Activated CD4-positive, CD25-positive, alpha-beta regulatory T cell treated with anti-CD3 and anti-CD28 coated beads, Interleukin-2, amount 50 U/mL, for 72 hours (primary cell): ENCODE results near the gene FLAD1.
"Not testable (repeated sequence)": the region's sequence is repeated elsewhere in the genome, so short reads cannot be mapped to it uniquely, and the experiment has no call there.

Experiments
- DNase-seq: peaks from one replicate; pipeline ENCODE4 v3.0.0; 2021

FLAD1 gene

GRCh38 chr1:154992721-154993571, 9.8 kb downstream of the FLAD1 start:
- DNase-seq: no peak

- no peak for DNase-seq
Observed at GRCh38 chr1:154993572-154994268, 10.6 kb downstream of the FLAD1 start, which contains the start of gene LENEP. Gene LENEP, plus strand, starts transcription at chr1:154993586. Its CDS starts 22 bp downstream, at chr1:154993608.

DNA sequence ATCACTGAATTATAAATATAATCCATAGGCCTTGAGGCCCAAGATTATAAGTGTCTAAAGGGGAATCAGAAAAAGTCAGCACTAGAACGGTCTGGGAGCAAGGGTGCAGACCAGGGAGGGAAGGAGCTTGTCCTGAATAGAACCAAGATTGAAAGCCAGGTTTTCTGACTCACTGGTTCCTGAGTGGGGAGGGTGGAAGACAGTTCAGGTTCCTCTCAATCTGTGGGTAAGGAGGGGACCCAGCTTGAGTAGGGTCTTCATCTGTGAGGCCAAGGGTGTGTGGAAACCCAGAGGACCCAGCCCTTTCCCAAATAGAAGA, 11.1 kb downstream of the FLAD1 start:
- DNase-seq: no peak

GRCh38 chr1:154994591-154994990, 11.4 kb downstream of the FLAD1 start:
- no peak for DNase-seq

DNA sequence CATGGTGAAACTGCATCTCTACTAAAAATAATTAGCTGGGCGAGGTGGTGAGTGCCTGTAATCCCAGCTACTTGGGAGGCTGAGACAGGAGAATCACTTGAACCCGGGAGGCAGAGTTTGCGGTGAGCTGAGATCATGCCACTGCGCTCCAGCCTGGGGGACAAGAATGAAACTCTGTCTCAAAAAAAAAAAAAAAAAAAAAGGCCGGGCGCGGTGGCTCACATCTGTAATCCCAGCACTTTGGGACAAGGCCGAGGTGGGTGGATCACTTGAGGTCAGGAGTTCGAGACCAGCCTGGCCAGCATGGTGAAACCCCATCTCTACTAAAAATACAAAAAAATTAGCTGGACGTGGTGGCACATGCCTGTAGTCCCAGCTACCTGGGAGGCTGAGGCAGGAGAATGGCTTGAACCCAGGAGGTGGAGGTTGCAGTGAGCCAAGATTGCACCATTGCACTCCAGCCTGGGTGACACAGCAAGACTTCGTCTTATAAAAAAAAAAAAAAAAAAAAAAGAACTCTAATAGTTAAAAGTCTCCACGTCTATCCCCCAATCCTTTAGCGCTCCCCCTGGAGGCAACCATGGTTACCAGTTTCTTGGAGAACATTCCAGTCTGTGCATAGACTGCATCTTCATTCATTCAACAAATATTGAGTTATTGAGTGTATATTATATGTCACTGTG, 12.3 kb downstream of the FLAD1 start:
- not testable (repeated sequence) for DNase-seq

DNA sequence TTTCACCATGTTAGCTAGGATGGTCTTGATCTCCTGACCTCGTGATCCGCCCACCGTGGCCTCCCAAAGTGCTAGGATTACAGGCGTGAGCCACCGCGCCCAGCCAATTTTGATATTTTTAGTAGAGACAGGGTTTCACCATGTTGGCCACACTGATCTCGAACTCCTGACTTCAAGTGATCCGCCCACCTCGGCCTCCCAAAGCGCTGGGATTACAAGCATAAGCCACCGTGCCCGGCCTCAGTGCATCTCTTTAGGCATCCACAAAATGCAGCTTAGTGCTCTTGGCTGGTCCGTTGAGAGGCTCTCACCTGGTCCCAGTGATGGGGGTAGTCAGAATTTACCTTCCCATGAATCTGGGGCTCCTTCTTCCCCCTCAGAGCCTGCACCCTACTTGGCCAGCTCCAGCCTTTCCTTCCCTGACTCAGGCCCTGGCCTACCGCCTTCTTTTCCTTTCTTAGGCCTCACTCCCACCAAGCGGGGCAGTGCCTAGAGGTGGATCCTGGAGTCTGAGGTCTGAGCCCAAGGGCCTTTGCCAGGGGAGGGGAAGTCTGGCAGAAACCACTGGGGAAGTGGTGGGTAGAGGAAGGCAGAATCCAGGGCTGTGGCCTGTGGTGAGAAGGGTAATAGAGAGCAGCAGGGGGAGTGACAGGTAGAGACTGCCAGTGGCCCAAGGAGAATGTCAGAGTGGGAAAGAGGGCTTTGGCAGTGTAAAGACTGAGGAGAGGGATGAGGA, 14.0 kb downstream of the FLAD1 start:
- no peak for DNase-seq

GRCh38 chr1:154998201-154998780, 15.1 kb downstream of the FLAD1 start:
- DNase-seq: no peak

GRCh38 chr1:154998818-154999570, 15.8 kb downstream of the FLAD1 start:
- peak; percentile 74 for DNase-seq

DNA sequence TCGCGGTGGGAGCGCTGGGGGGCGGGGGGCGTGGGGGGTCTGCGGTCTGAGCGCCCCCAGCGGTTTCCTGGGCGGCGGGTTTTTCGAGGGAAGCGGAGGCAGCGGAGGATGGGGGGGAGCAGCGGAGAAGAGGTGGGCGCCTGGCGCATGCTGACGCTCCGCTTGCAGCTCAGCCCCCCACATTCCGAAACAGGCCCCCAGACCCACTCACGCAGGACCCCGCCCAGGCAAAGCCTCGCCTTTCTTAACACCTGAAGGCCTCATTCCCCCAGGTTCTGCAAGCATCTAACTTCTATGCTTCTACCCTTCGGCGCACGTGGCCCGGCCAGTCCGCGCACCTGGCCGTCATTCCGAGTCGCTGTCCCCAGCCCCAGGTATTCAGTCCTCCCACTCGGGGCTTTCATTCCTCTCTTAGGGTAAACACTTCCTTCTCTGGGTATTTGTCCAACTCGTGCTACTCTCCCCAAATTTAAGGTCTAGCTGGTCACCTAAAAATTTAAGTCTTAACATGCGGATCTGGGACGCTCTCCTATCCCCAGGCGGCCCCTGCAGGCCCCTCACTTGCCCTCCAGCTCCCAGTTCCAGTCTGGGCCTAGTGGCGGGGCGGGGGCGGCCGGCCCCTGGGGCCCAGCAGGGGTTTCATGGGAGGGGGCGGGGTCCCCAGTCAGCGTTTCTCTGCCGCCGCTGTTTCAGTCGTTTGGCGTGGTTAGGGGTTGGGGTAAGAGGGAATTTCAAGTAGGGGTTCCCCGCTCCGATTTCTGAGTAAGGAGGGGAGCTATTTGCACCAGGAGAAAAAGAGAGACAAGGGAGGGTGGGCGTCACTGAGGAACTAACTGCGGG, 16.6 kb downstream of the FLAD1 start:
- no peak for DNase-seq

- no peak for DNase-seq
Observed at GRCh38 chr1:155000411-155000725, 17.2 kb downstream of the FLAD1 start.

DNA sequence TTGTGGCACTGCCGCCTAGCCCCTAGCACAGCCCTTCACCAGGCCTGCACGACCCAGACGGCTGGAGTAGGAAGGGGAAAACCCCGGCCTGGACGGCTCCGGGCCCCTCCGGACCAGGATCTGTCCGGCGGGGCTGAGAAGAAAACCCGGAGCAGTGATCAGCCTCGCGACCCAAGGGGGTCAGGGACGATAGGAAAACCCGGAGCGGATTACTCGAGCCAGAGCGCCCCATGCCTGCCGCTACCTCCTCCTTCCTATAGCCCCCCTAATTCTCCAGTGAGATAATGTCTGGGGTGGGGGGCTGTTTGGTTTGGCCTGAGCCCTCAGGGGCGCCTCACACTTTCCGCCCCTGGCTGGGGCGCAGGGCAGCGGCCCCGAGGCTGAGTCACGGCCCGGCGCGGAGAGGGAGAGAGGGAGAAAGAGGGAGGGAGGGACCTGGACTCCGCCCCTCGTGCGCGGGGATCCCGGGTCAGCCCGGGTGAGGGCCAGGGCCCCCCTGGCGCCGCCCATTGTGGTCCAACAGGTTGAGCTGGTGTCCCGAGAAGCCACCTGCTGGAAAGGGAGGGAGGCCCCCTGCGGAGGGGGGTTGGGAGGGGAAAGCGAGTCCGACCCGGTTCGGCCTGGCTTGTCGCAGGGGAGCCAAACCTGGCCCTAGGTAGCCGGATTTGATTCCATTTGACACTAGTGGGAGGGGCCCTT, 17.7 kb downstream of the FLAD1 start:
- DNase-seq: peak; percentile 81

DNA sequence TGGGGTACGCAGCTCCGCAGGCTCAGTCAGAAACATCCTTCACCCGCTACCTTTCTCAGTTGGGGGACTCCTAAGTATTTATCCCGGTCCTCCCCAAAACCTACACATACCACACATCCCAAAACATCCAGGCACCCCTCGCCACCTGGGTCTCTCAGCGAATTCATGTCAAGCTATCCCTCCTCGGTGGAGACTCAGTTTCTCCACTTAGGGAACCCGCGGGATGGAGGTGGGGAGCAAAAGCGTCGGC, 18.2 kb downstream of the FLAD1 start:
- no peak for DNase-seq

GRCh38 chr1:155001675-155002463, 18.7 kb downstream of the FLAD1 start:
- peak; percentile 98 for DNase-seq

- no peak for DNase-seq
Observed at GRCh38 chr1:155002464-155003226, 19.5 kb downstream of the FLAD1 start, which contains the start of gene ZBTB7B. Gene ZBTB7B, plus strand, starts transcription at chr1:155002802. Its CDS starts 11,859 bp downstream, at chr1:155014661.

- no peak for DNase-seq
Observed at GRCh38 chr1:155003227-155003765, 20.2 kb downstream of the FLAD1 start.

GRCh38 chr1:155003766-155004351, 20.7 kb downstream of the FLAD1 start:
- no peak for DNase-seq

- no peak for DNase-seq
Observed at GRCh38 chr1:155004352-155005075, 21.4 kb downstream of the FLAD1 start.
